ENCODE data around the gene PLIN5. TPM values are rescaled to one million over a fixed set of nuclear protein-coding genes. Genes with fewer than 3 reads are reported as not detected.
A peak's percentile ranks its signal among the peaks of the same experiment; 100 is the strongest.

Gene PLIN5
- total and polyA plus RNA-seq, 10 donors = 0.82 to 18.4 (median 7.5) TPM

DNA sequence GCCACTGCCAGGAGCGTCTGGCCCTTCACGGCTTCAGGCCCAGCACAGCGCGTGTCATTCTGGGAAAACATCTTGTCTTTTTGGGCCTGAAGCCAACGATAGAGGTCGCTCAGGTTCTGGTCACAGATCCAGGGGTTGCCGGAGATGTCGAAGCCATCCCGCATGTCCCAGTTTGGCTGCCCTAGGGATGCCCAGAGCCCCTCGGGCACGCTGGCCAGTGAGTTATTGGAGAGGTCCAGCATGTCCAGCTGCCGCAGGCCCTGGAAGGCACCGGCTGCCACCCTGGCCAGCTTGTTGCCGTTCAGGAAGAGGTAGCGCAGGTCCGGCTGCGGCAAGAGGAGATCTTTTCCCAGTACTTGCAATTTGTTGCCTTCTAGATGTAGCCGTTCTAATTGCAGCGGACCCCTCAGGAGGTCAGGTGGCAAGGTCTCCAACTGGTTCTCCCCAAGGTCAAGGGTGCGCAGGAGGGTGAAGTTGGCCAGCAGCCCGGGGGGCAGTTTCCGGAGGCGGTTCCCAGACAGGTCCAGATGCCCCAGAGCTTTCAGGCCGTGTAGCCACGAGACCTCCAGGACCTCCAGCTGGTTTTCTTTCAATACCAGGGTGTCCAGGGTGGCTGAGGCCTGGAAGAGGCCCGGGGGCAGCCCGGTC lies 3.1 kb upstream of the PLIN5 start:
- peaks cover 7 to 88% (median 59%) of the 10 kb centered on the region in 6 donors for H3K4me1 ChIP-seq
- H3K4me3 ChIP-seq = peak overlapping the region in 3 of 8 donors; percentile 24 to 59 (median 24)
- intact Hi-C loops (cut with DNase I; ENCODE audit: low total_unique reads) = no loop called here
- no peak for DNase-seq
- TF ChIP-seq POLR2AphosphoS5 (IDR thresholded peaks at IDR 0.05) = peak in 1 of 3 donors; percentile 43
- TF ChIP-seq POLR2A (IDR thresholded peaks at IDR 0.05) = no peak
- WGBS, 5 donors = 67 to 79% (median 76%) methylated on average over 17 to 27 of the region's 27 CpGs
- peaks cover 0 to 67% (median 7%) of the 10 kb centered on the region in 7 donors for H3K27me3 ChIP-seq (replicated peaks in 1 of 7)
- peak overlapping the region in 6 of 8 donors; percentile 80 to 95 (median 88) for H3K27ac ChIP-seq
- peaks cover 0 to 8% (median 0%) of the 10 kb centered on the region in 6 donors for H3K36me3 ChIP-seq
- H3K9me3 ChIP-seq = peaks cover 0 to 12% (median 9%) of the 10 kb centered on the region in 8 donors

DNA sequence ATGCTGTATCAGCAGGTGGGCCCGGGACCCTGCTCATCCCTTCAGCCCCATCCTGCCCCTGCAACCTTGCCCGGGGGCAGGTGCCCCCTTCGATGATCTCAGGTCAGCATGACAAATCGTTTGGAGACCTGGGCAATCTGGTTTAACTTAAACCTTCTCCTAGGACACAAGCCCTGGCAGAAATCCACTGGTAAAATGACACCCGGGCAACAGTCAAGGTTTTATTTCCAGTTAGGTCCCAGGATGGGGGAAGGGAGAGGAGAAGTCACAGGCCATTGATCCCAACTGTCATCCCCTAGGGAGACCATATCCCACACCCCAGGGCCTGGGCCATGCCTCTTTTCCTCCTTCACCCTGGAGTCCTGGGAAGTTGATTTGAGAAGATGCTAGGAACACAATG lies 1.8 kb upstream of the PLIN5 start:
- Histone ChIP-seq H3K27ac (peak overlapping the region in 1 of 8 donors; percentile 95), H3K4me3 (peak overlapping the region in 1 of 8 donors; percentile 4), H3K9me3 (peaks cover 0 to 12% (median 9%) of the 10 kb centered on the region in 8 donors), H3K36me3 (peaks cover 0 to 8% (median 0%) of the 10 kb centered on the region in 6 donors), H3K27me3 (replicated peaks in 1 of 7) (peaks cover 0 to 62% (median 7%) of the 10 kb centered on the region in 7 donors), H3K4me1 (peaks cover 7 to 75% (median 52%) of the 10 kb centered on the region in 6 donors)
- no peak for DNase-seq
- WGBS, 5 donors = 59 to 85% (median 76%) methylated on average over 4 to 5 of the region's 5 CpGs
- no peak for TF ChIP-seq POLR2A (IDR thresholded peaks at IDR 0.05)
- no peak for TF ChIP-seq POLR2AphosphoS5 (IDR thresholded peaks at IDR 0.05)
- TF ChIP-seq, protein P1, sequence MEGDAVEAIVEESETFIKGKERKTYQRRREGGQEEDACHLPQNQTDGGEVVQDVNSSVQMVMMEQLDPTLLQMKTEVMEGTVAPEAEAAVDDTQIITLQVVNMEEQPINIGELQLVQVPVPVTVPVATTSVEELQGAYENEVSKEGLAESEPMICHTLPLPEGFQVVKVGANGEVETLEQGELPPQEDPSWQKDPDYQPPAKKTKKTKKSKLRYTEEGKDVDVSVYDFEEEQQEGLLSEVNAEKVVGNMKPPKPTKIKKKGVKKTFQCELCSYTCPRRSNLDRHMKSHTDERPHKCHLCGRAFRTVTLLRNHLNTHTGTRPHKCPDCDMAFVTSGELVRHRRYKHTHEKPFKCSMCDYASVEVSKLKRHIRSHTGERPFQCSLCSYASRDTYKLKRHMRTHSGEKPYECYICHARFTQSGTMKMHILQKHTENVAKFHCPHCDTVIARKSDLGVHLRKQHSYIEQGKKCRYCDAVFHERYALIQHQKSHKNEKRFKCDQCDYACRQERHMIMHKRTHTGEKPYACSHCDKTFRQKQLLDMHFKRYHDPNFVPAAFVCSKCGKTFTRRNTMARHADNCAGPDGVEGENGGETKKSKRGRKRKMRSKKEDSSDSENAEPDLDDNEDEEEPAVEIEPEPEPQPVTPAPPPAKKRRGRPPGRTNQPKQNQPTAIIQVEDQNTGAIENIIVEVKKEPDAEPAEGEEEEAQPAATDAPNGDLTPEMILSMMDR (IDR thresholded peaks at IDR 0.05 in 8 of 11, conservative IDR thresholded peaks at IDR 0.05 in 3 of 11) = no peak
- intact Hi-C loops (cut with DNase I; ENCODE audit: low total_unique reads) = no loop called here

DNA sequence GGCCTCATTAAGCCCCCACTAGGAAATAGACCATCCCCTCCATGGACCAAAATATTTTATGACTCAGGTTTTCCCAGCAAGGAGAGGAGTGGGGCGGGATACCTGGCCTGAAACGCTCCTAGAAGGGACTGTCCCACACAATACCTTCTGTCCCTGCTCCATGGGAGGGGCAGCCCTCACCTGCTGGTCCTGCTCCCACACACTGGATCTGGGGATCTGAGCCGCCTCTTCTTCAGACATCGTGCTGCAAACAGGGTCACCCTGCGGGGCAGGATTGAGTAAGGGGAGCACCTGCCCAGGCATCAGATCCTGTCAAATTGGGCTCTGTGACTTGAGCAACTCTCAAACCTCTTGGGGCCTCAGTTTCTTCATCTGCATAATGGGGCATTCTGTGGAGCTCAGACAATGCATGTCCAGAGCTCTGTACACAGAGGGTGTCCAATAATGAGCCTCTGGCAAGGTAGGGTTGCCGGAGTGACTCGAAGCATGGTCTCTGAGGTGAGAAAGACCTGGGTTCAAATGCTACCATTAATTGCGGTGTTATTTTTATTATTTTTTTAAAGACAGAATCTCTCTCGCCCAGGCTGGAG lies 1.1 kb downstream of the PLIN5 start:
- peaks cover 0 to 8% (median 0%) of the 10 kb centered on the region in 6 donors for H3K36me3 ChIP-seq
- no peak overlapping the region for H3K27ac ChIP-seq
- no peaks in the 10 kb centered on the region for H3K9me3 ChIP-seq
- intact Hi-C loops (cut with DNase I; ENCODE audit: low total_unique reads) = no loop called here
- H3K27me3 ChIP-seq (replicated peaks in 1 of 7) = peaks cover 0 to 46% (median 7%) of the 10 kb centered on the region in 7 donors
- peaks cover 7 to 56% (median 31%) of the 10 kb centered on the region in 6 donors for H3K4me1 ChIP-seq
- DNase-seq = no peak
- H3K4me3 ChIP-seq = no peak overlapping the region
- TF ChIP-seq, protein P1 (IDR thresholded peaks at IDR 0.05 in 8 of 11, conservative IDR thresholded peaks at IDR 0.05 in 3 of 11) = no peak
- no peak for TF ChIP-seq POLR2A (IDR thresholded peaks at IDR 0.05)
- no peak for TF ChIP-seq POLR2AphosphoS5 (IDR thresholded peaks at IDR 0.05)
- WGBS, 5 donors = 83 to 87% (median 87%) methylated on average over 9 of the region's 9 CpGs

DNA sequence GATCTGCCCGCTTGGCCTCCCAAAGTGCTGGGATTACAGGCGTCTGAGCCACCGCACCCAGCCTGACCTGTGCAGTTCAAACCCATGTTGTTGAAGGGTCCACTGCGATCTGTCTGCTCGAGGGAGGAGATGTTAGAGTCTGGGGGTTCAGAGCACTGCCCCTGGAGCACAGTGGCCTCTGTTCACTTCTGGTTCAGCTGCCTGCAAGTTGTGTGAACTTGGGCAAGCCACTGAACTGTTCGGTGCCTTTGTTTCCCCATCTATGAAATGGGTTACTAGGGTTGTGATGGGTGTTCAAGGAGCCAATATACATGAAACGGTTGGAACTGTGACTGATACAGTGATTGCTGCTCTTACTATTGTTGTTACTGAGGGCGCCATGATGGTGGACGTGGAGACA lies 1.7 kb downstream of the PLIN5 start:
- DNase-seq = no peak
- Histone ChIP-seq H3K27me3 (replicated peaks in 1 of 7) (peaks cover 0 to 40% (median 7%) of the 10 kb centered on the region in 7 donors), H3K27ac (no peak overlapping the region), H3K36me3 (peaks cover 0 to 7% (median 0%) of the 10 kb centered on the region in 6 donors), H3K4me3 (no peak overlapping the region), H3K9me3 (no peaks in the 10 kb centered on the region), H3K4me1 (peaks cover 7 to 53% (median 25%) of the 10 kb centered on the region in 6 donors)
- TF ChIP-seq POLR2AphosphoS5 (IDR thresholded peaks at IDR 0.05) (no peak), POLR2A (IDR thresholded peaks at IDR 0.05) (no peak)
- TF ChIP-seq, protein P1 (IDR thresholded peaks at IDR 0.05 in 8 of 11, conservative IDR thresholded peaks at IDR 0.05 in 3 of 11) = no peak
- WGBS, 5 donors = 79 to 87% (median 84%) methylated on average over 6 to 9 of the region's 9 CpGs
- intact Hi-C loops (cut with DNase I; ENCODE audit: low total_unique reads) = no loop called here
